ENCODE data around the gene ASH1L. TPM values are rescaled to one million over a fixed set of nuclear protein-coding genes. Genes with fewer than 3 reads are reported as not detected.

Gene ASH1L
- total RNA-seq, 4 donors from 2014 or later, result 55.6 to 81.3 (median 75.0) TPM

DNA sequence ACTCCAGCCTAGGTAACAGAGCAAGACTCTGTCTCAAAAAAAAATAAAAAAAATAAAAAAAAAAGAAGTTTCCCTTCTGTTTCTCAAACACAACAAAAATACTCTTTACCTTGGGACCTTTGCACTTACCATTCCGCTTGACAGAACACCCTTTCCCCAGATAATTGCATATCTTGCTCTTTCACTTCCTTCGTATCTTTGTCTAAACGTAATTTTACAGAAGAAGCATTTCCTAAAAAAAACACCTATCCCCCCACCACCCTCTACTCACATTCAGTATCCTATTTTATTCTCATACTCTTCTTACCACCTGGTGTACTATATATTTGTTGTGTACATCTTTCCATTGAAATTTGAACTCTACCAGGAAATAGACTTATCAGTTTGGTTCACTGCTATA is 32.7 kb downstream of the ASH1L start:
- Histone ChIP-seq H3K4me3 (no peak overlapping the region), H3K9me3 (no peaks in the 10 kb centered on the region), H3K36me3 (no peaks in the 10 kb centered on the region), H3K27ac (no peak overlapping the region), H3K4me1 (peaks cover 0 to 44% (median 7%) of the 10 kb centered on the region in 3 donors), H3K27me3 (no peaks in the 10 kb centered on the region)
- WGBS, 2 donors (ENCODE audit: low coverage in 1 of 2), result 76 to 97% methylated on average over 3 of the region's 3 CpGs
- ATAC-seq, result no peak
- no peak for TF ChIP-seq EP300 (IDR thresholded peaks at IDR 0.05)
- no peak for TF ChIP-seq POLR2A (IDR thresholded peaks at IDR 0.05)
- no peak for TF ChIP-seq POLR2AphosphoS5 (IDR thresholded peaks at IDR 0.05)
- TF ChIP-seq, protein P1, sequence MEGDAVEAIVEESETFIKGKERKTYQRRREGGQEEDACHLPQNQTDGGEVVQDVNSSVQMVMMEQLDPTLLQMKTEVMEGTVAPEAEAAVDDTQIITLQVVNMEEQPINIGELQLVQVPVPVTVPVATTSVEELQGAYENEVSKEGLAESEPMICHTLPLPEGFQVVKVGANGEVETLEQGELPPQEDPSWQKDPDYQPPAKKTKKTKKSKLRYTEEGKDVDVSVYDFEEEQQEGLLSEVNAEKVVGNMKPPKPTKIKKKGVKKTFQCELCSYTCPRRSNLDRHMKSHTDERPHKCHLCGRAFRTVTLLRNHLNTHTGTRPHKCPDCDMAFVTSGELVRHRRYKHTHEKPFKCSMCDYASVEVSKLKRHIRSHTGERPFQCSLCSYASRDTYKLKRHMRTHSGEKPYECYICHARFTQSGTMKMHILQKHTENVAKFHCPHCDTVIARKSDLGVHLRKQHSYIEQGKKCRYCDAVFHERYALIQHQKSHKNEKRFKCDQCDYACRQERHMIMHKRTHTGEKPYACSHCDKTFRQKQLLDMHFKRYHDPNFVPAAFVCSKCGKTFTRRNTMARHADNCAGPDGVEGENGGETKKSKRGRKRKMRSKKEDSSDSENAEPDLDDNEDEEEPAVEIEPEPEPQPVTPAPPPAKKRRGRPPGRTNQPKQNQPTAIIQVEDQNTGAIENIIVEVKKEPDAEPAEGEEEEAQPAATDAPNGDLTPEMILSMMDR (IDR thresholded peaks at IDR 0.05), result no peak

DNA sequence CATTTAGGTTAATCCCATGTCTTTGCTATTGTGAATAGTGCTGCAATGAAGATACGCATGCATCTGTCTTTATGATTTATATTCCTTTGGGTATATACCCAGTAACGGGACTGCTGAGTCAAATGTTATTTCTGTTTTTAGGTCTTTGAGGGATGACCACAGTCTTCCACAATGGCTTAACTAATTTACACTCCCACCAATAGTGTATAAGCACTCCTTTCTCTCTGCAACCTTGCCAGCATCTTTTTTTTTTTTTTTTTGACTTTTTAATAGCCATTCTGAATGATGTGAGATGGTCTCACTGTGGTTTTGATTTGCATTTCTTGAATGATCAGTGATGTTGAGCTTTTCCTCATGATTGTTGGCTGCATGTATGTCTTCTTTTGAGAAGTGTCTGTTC is 33.5 kb downstream of the ASH1L start:
- Histone ChIP-seq H3K4me1 (peaks cover 0 to 45% (median 7%) of the 10 kb centered on the region in 3 donors), H3K27me3 (no peaks in the 10 kb centered on the region), H3K9me3 (no peaks in the 10 kb centered on the region), H3K36me3 (no peaks in the 10 kb centered on the region), H3K4me3 (no peak overlapping the region), H3K27ac (no peak overlapping the region)
- 73 to 85% methylated on average over 2 of the region's 2 CpGs for WGBS, 2 donors (ENCODE audit: low coverage in 1 of 2)
- ATAC-seq, result no peak
- TF ChIP-seq, protein P1 (IDR thresholded peaks at IDR 0.05), result no peak
- TF ChIP-seq POLR2A (IDR thresholded peaks at IDR 0.05) (no peak), EP300 (IDR thresholded peaks at IDR 0.05) (no peak), POLR2AphosphoS5 (IDR thresholded peaks at IDR 0.05) (no peak)

DNA sequence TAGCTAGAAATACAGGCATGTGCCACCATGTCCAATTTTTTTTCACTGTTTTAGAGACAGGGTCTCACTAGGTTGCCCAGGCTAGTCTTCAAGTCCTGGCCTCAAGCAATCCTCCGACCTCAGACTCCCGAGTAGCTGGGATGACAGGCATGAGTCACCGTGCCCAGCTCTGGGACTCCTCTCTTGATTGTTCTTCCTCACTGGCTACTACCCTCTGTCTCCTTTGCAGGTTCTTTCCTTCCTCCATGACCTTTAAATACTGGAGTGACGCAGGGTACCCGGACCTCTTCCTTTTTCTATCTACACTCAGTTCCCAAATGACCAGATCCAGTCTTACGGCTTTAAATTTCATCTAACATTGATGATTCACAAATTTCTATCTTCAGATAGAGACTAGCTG is 34.9 kb downstream of the ASH1L start:
- ATAC-seq, result no peak
- Histone ChIP-seq H3K36me3 (no peaks in the 10 kb centered on the region), H3K4me1 (peaks cover 0 to 57% (median 7%) of the 10 kb centered on the region in 3 donors), H3K27me3 (no peaks in the 10 kb centered on the region), H3K9me3 (no peaks in the 10 kb centered on the region), H3K4me3 (no peak overlapping the region), H3K27ac (no peak overlapping the region)
- 77 to 86% methylated on average over 2 to 6 of the region's 6 CpGs for WGBS, 2 donors (ENCODE audit: low coverage in 1 of 2)
- TF ChIP-seq EP300 (IDR thresholded peaks at IDR 0.05), result no peak
- TF ChIP-seq, protein P1 (IDR thresholded peaks at IDR 0.05), result no peak
- TF ChIP-seq POLR2A (IDR thresholded peaks at IDR 0.05), result no peak
- TF ChIP-seq POLR2AphosphoS5 (IDR thresholded peaks at IDR 0.05), result no peak

DNA sequence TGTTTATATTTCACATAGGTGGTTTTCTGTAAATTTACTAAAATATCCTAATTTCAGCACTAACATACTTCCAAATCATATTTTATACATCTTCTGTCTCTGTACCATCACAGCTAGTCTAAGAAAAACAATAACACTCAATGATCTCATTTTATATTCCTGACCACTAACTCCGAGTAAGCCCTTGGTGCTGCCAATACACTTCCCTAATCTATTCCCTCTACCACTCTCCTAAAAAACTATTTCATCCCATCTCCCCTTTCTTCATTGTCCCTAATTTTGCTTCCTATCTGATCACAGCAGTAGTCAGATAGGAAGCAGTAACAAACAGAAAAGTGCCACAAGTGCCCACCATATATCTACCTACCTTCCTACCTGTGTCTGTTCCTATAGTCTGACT is 36.2 kb downstream of the ASH1L start:
- Histone ChIP-seq H3K4me3 (no peak overlapping the region), H3K4me1 (peaks cover 0 to 56% (median 3%) of the 10 kb centered on the region in 3 donors), H3K27ac (no peak overlapping the region), H3K9me3 (no peaks in the 10 kb centered on the region), H3K27me3 (no peaks in the 10 kb centered on the region), H3K36me3 (no peaks in the 10 kb centered on the region)
- ATAC-seq, result no peak
- TF ChIP-seq POLR2A (IDR thresholded peaks at IDR 0.05), result no peak
- TF ChIP-seq, protein P1 (IDR thresholded peaks at IDR 0.05), result no peak
- WGBS, 2 donors (ENCODE audit: low coverage in 1 of 2), result 72 to 73% methylated on average over 1 of the region's 1 CpG

DNA sequence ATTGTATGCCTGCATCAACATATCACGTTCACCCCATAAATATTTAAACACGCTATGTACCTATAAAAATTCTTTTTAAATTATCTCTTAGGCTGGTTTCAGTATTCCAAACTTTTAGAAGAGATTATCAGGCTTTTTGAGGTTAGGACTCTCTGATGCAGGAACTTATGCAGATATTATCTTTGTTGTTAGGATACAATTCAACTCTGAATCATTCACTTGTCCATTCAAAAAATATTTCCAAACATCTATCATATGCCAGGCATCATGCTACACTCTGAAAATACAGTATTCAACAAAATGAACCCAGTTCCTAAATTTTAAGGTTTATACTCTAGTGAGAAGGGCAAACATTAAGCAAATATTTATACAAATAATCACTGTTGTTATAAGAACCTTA is 40.5 kb downstream of the ASH1L start:
- TF ChIP-seq POLR2AphosphoS5 (IDR thresholded peaks at IDR 0.05) (no peak), EP300 (IDR thresholded peaks at IDR 0.05) (no peak), POLR2A (IDR thresholded peaks at IDR 0.05) (no peak)
- TF ChIP-seq, protein P1 (IDR thresholded peaks at IDR 0.05), result no peak
- H3K27ac ChIP-seq, result no peak overlapping the region
- H3K4me1 ChIP-seq, result peaks cover 0 to 43% (median 0%) of the 10 kb centered on the region in 3 donors
- ATAC-seq, result no peak
- no peak overlapping the region for H3K4me3 ChIP-seq
- WGBS, 2 donors (ENCODE audit: low coverage in 1 of 2), result 78 to 88% methylated on average over 2 of the region's 2 CpGs
- H3K27me3 ChIP-seq, result no peaks in the 10 kb centered on the region
- peaks cover 0 to 27% of the 10 kb centered on the region in 2 donors for H3K36me3 ChIP-seq
- no peaks in the 10 kb centered on the region for H3K9me3 ChIP-seq
